ENCODE results near the gene PRSS27.
"Not testable (repeated sequence)": the region's sequence is repeated elsewhere in the genome, so short reads cannot be mapped to it uniquely, and the experiment has no call there.

The PRSS27 gene

DNA sequence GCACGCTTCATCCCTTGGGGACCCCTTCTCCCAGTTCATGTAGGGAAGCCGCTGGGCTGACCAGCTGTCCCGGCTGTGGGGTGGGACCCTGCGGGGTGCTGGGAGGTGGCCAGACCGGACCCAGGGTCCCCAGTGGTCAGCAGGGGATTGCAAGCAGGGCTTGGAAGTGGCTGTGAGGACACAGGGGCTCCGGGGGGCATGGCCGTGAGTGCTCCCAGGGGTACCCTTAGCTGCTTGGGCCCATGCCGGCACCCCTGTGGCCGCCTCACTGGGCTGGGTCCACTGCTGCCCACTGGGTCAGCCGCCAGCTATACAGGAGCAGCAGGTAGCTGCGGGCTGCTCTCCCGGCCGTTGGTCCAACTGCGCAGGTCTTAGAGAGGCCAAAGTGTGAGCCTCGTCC lies 18.8 kb downstream of the PRSS27 start:
- H3K27ac Mint-ChIP-seq: no peak overlapping the region
- H3K4me3 Mint-ChIP-seq: no peak overlapping the region
- no peaks in the 10 kb centered on the region for H3K27me3 Mint-ChIP-seq
- H3K36me3 Mint-ChIP-seq (ENCODE audit: low read depth): peaks cover 12% of the 10 kb centered on the region
- H3K4me1 Mint-ChIP-seq (ENCODE audit: low read depth): no peaks in the 10 kb centered on the region
- no peaks in the 10 kb centered on the region for H3K9me3 Mint-ChIP-seq

DNA sequence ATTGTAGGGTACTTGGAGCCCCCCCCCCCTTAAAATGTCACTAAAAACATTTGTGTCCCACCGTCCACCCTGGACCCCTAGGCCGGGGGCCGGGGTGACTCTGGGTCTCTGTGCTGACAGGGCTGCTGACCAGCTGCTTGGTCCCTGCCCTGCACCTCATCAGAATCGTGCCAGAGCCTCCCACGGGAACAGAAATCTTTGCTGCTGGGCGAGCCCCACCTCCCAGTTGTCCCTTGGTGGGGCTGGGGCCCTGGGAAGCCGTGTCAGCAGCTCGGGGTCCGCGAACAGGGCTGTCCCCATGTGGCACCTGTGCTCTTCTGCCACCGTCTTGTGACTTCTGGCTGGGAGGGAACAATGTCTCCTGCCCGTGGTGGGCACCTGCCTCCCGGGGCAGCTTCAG lies 19.2 kb downstream of the PRSS27 start:
- H3K27ac Mint-ChIP-seq: no peak overlapping the region
- H3K9me3 Mint-ChIP-seq: no peaks in the 10 kb centered on the region
- H3K4me3 Mint-ChIP-seq: no peak overlapping the region
- H3K27me3 Mint-ChIP-seq: no peaks in the 10 kb centered on the region
- H3K36me3 Mint-ChIP-seq (ENCODE audit: low read depth): peaks cover 12% of the 10 kb centered on the region
- H3K4me1 Mint-ChIP-seq (ENCODE audit: low read depth): no peaks in the 10 kb centered on the region

DNA sequence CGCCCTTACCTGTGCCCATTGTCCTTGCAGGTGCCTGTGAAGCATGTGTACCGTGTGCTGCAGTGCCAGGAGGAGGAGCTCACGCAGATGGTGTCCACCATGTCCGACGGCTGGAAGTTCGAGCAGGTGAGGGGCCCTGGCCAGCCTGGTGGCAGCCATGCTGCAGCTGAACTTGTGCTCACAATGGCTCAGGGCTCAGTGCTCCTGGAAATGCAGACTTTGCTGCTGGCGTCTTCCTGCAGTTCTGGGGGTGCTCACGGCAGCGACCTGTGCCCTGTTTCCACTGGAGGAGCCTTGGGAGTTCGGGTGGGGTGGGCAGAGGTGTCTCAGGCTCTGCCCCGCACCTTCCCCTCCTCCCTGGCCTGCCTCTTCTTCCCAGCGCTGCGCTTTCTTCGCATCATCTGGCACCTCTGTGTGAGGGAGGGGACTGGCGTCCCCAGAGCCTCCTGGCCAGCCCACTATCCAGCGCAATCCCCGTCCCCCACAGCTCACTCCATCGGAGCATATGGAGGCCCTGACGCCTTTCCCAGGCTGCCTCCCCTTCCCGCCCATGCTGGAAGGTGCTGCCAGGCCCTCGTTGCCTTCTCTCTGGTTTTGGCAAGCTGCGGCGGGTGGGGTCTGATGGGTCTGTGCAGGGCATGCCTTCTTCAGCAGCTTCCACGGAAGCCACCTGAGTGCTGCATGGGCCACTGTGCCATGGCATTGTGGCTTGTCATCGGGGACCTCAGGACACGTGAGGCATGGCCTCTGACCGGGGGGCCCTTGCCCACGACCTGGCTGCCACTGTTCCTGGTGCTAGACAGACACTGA lies 20.0 kb downstream of the PRSS27 start:
- Mint-ChIP-seq H3K36me3 (ENCODE audit: low read depth) (peaks cover 12% of the 10 kb centered on the region), H3K4me1 (ENCODE audit: low read depth) (no peaks in the 10 kb centered on the region)

DNA sequence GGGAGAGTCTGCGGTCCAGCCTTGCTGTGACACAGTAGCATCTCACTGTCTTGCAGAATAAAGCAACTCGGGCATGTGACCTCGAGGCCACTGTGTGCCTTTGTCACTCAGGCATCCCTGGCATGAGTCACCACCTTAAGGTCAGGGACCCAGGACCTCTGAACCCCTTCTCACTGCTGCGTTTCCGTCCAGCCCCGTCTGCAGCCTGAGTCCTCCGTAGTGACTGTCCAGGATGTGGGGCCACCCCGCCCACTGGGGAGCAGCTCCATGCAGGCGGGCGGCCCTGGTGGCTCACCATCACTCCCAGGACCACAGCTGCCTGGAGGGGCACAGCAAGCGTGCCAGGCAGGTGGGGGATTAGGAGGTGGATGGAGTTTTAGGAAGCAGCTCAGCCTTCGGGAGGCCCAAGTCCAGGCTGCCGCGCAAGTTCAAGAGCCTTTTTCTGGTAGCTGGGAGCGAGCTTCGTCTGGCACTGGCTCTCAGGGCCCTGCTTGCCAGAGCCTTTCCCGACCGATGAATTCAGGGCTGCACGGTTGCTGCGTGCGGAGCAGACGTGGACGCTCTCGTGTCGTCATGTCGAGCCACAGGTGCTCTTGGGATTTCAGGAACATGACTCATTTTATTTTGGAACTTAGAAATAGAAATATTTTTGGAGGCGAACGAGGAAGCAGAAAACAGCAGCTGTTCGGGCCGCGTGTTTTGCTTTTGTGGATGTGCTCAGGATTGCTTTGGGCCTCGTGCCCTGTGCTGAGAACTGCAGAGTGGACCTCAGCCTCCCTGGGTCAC lies 20.9 kb downstream of the PRSS27 start:
- Mint-ChIP-seq H3K27me3 (no peaks in the 10 kb centered on the region), H3K4me3 (no peak overlapping the region), H3K9me3 (no peaks in the 10 kb centered on the region), H3K36me3 (ENCODE audit: low read depth) (peaks cover 12% of the 10 kb centered on the region), H3K4me1 (ENCODE audit: low read depth) (no peaks in the 10 kb centered on the region), H3K27ac (no peak overlapping the region)

More for the DNA sequence above, 20.0 kb downstream of the PRSS27 start:
- Mint-ChIP-seq H3K27me3 (no peaks in the 10 kb centered on the region), H3K27ac (no peak overlapping the region), H3K4me3 (no peak overlapping the region), H3K9me3 (no peaks in the 10 kb centered on the region)

DNA sequence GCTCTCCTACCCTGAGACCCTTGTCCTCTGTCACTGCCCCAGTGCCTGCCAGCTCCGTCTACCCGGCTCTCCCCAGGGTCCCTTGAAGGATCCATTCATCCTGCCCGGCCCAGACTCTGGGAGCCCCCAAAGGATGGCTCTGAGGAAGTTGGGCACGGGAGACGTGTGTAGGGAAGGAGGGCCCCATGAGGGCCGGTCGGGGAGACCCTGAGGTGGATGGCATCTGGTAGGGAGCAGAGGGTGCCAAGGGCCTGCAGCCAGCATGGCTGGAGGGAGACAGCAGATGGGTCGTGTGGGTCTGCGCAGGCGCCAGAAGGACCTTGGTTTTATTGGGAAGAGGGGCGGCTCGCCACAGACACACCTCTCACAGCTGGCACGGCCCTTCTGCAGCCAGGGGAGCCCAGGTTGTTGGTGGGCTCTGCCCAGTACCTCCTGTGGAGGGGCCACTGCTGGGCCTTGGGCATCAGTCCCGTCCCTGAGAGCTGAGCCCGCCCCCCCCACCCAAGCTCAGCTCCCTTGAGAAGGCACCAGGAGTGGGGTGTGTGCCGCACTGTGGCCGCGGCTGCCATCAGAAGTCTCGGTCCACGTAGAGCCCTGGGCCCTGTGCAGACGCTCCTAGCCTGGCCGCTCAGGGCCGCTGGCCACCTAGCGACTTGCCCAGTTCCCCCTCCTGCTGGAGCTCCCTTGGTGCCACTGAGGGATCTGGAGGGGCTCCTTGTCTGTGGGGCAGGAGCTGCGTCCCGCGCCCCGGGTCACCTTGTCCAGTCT lies 21.7 kb downstream of the PRSS27 start:
- Mint-ChIP-seq H3K4me1 (ENCODE audit: low read depth) (no peaks in the 10 kb centered on the region), H3K27me3 (no peaks in the 10 kb centered on the region), H3K27ac (no peak overlapping the region), H3K9me3 (no peaks in the 10 kb centered on the region), H3K4me3 (no peak overlapping the region), H3K36me3 (ENCODE audit: low read depth) (peaks cover 12% of the 10 kb centered on the region)

DNA sequence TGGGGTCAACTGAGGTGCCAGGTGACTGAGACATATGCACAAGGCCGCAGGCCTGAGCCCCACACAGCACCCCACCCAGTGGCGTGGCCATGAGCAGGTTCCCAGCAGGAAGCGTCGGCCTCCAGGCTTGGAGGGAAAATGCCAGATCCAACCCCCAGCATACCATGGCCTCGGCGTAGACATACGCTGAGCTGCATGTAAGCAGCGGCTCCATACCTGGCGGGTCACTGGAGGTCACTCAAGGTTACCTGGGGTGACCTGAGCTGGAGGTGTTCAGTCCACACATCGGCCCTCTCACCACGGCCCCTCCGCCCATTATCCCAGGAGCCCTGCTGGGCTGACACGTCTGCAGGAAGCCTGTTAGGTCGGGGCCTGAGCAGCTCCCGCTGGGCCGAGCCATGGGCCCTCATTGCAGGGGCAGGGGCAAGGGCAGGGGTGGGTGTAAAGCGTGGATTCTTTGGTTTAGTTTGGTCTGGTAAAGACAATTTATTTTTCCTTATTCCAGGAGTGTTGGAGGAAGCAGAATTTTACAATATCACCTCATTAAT lies 22.5 kb downstream of the PRSS27 start:
- Mint-ChIP-seq H3K4me3 (no peak overlapping the region), H3K27ac (no peak overlapping the region), H3K36me3 (ENCODE audit: low read depth) (peaks cover 12% of the 10 kb centered on the region), H3K27me3 (no peaks in the 10 kb centered on the region), H3K9me3 (no peaks in the 10 kb centered on the region), H3K4me1 (ENCODE audit: low read depth) (no peaks in the 10 kb centered on the region)

- H3K4me3 Mint-ChIP-seq; H3K9me3 Mint-ChIP-seq; H3K27ac Mint-ChIP-seq; H3K4me1 Mint-ChIP-seq (ENCODE audit: low read depth); H3K27me3 Mint-ChIP-seq: not testable (repeated sequence)
- peaks cover 12% of the 10 kb centered on the region for H3K36me3 Mint-ChIP-seq (ENCODE audit: low read depth)
These were observed 23.3 kb downstream of the PRSS27 start for GRCh38 chr16:2696601-2697250.

DNA sequence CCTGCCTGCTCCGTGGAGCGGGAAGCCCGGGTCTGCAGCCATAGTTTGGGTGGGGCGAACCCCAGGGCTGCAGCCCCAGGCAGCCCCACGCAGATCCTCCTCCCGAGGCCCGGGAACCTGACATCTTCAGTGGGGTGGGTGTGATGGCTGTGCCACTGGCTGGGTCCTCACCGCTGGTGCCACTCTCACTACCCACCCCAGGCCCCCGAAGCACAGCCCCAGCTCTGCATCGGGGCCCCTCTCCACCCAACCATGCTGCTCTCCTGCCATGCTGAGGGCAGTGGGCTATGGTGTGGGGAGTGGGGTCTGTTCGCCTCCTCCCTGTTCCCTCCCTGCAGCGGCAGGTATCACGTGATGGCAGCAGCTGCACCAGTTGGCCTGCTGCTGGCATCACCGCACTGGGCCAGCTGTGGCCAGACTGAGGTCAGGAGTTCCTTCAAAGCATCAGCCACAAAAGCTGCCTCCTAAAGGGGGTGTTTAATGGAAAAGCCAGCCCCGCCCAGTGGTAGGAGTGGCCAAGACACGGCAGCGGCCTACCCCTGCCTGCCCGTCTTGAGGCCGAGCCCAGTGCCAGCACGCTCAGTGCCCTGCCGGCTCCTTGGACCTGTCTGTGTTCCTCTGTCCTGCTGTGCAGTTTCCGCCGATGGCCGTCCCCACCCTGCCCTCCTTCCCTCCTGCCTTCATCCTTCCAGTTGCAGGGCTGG lies 26.9 kb downstream of the PRSS27 start:
- H3K4me1 Mint-ChIP-seq (ENCODE audit: low read depth): peaks cover 4% of the 10 kb centered on the region
- H3K27me3 Mint-ChIP-seq: no peaks in the 10 kb centered on the region
- H3K27ac Mint-ChIP-seq: no peak overlapping the region
- H3K9me3 Mint-ChIP-seq: no peaks in the 10 kb centered on the region
- peaks cover 12% of the 10 kb centered on the region for H3K36me3 Mint-ChIP-seq (ENCODE audit: low read depth)
- H3K4me3 Mint-ChIP-seq: no peak overlapping the region

- H3K36me3 Mint-ChIP-seq (ENCODE audit: low read depth): peaks cover 12% of the 10 kb centered on the region
- no peak overlapping the region for H3K27ac Mint-ChIP-seq
- peaks cover 10% of the 10 kb centered on the region for H3K4me1 Mint-ChIP-seq (ENCODE audit: low read depth)
- H3K27me3 Mint-ChIP-seq: no peaks in the 10 kb centered on the region
- no peaks in the 10 kb centered on the region for H3K9me3 Mint-ChIP-seq
- no peak overlapping the region for H3K4me3 Mint-ChIP-seq
These were observed 27.6 kb downstream of the PRSS27 start for GRCh38 chr16:2692251-2692947.

DNA sequence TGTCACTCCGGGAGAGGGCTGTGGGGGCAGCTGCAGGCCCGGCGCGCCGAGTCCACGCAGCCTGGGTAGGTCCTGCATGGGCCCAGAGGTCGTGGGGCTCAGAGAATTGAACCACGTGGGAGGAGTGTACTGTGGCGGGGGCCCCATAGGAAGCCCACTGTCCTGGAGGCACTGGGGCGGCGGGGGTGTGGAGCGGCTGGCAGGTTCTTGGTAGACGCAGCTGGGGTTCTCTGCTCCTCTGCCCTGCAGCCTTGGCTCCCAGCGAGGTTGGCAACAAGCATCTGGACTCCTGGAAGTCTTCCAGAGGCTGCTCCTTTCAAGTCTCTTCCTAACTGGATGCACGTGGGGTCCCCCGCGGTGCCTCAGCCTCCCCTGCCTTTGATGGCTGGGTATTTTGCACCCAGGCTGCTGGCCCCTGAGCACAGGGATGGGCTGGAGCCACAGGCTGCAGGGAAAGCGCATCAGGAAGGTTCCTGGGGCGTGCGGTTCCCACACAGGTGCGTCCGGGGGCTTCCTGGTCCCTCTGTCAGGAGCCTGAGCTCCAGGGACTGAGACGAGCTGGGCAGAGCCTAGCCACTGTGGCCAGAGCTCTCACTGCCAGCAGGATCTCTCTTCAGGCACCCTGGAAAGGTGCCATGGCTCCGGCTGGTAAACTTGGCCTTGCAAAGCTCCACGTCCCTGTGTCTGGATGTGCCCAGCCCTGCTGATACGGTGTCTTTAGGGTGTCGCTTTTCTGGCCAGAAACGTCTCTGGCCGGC lies 28.4 kb downstream of the PRSS27 start:
- no peaks in the 10 kb centered on the region for H3K9me3 Mint-ChIP-seq
- peaks cover 6% of the 10 kb centered on the region for H3K36me3 Mint-ChIP-seq (ENCODE audit: low read depth)
- H3K27me3 Mint-ChIP-seq: no peaks in the 10 kb centered on the region
- H3K4me1 Mint-ChIP-seq (ENCODE audit: low read depth): peaks cover 18% of the 10 kb centered on the region
- no peak overlapping the region for H3K4me3 Mint-ChIP-seq
- H3K27ac Mint-ChIP-seq: no peak overlapping the region

GRCh38 chr16:2690852-2691251 lies 29.2 kb downstream of the PRSS27 start:
- Mint-ChIP-seq H3K4me1 (ENCODE audit: low read depth) (peaks cover 20% of the 10 kb centered on the region), H3K9me3 (no peaks in the 10 kb centered on the region), H3K27me3 (no peaks in the 10 kb centered on the region), H3K36me3 (ENCODE audit: low read depth) (peaks cover 5% of the 10 kb centered on the region), H3K4me3 (no peak overlapping the region), H3K27ac (no peak overlapping the region)

DNA sequence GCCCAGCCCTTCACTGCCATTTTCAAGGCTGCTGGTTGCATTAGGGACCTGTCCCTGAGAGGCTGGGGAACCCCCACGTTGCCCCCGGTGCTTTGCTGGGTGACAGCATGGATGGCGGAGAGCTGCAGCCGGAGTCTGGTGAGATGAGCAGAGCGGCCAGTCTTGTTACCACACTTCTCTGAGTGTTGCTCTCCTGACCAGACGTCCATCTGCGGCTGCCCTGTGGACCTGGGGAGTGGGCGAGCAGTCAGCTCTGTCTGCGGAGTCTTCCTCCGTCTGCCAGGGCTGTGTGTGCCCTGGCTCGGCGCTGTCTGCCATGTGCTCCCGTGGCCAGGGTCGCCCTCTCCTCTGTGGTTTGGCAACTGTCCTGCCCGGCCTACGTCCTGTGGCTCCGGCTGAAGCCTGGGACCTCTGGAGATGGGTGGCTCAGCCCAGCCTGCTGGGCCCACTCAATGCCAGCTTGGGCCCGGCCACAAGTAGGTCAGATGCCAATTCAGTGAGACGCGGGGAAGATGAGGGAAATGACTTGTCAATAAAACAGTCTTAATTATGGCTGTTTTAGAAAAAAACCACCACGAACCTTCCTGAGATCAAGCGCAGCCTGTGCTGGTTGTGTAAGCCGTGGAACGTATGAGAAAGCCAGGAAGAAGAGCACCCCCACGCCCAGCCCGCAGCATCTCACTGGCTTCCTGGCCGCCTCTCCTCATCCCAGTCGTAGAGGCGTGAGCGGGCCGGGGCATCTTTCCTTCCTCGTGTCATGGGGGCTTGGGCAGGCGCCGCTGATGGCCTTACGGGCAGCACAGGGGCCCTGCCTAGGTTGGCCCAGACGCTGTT lies 29.8 kb downstream of the PRSS27 start:
- Mint-ChIP-seq H3K27me3 (no peaks in the 10 kb centered on the region), H3K27ac (no peak overlapping the region), H3K9me3 (no peaks in the 10 kb centered on the region), H3K4me3 (no peak overlapping the region), H3K4me1 (ENCODE audit: low read depth) (peaks cover 22% of the 10 kb centered on the region), H3K36me3 (ENCODE audit: low read depth) (peaks cover 5% of the 10 kb centered on the region)

Measured in stimulated activated naive CD8-positive, alpha-beta T cell treated with anti-CD3 and anti-CD28 coated beads, Interleukin-15, Interleukin-2, amounts not matched to agents 100 ng/mL and 50 ng/mL, for 24 hours (primary cell).